Activated CD4-positive, alpha-beta T cell treated with anti-CD3 and anti-CD28 coated beads, Interleukin-2, Interleukin-4, amounts not matched to agents 100 ng/mL and 50 ng/mL, durations not matched to agents 16 hours and 8 hours (primary cell): ENCODE data around the gene RAB40B.

Experiments used
- DNase-seq: peaks from one replicate; pipeline ENCODE4 v3.0.0-alpha.2; 2020; ENCODE audit warnings: low spot score

Gene RAB40B

GRCh38 chr17:82716203-82717010, 17.9 kb upstream of the RAB40B start, which contains the start of gene FN3KRP:
FN3KRP (plus strand) TSS chr17:82716706; CDS start chr17:82716756, 50 bp downstream.
- DNase-seq, result peak; percentile 95

- DNase-seq, result no peak
These were observed 14.7 kb upstream of the RAB40B start for GRCh38 chr17:82713071-82713723.

GRCh38 chr17:82710499-82711232, 12.2 kb upstream of the RAB40B start:
- no peak for DNase-seq

GRCh38 chr17:82709676-82710498, 11.4 kb upstream of the RAB40B start:
- DNase-seq, result no peak

GRCh38 chr17:82709024-82709675, 10.7 kb upstream of the RAB40B start:
- no peak for DNase-seq

- no peak for DNase-seq
These were observed 7.3 kb upstream of the RAB40B start for GRCh38 chr17:82705756-82706155.

GRCh38 chr17:82704886-82705285, 6.4 kb upstream of the RAB40B start:
- no peak for DNase-seq

GRCh38 chr17:82703935-82704865, 5.7 kb upstream of the RAB40B start:
- DNase-seq, result no peak

- no peak for DNase-seq
These were observed 4.7 kb upstream of the RAB40B start for GRCh38 chr17:82703036-82703745.

- no peak for DNase-seq
These were observed 3.9 kb upstream of the RAB40B start for GRCh38 chr17:82702231-82702927.

GRCh38 chr17:82699551-82699950, 1.1 kb upstream of the RAB40B start:
- DNase-seq, result no peak

GRCh38 chr17:82698974-82699442, 510 bp upstream of the RAB40B start:
- no peak for DNase-seq

GRCh38 chr17:82697808-82698064, 762 bp downstream of the RAB40B start:
- DNase-seq, result no peak

GRCh38 chr17:82696916-82697807, 1.3 kb downstream of the RAB40B start:
- DNase-seq, result no peak

GRCh38 chr17:82696259-82696658, 2.2 kb downstream of the RAB40B start:
- DNase-seq, result no peak

- no peak for DNase-seq
These were observed 3.9 kb downstream of the RAB40B start for GRCh38 chr17:82694647-82695046.

GRCh38 chr17:82693168-82693867, 5.2 kb downstream of the RAB40B start:
- DNase-seq, result no peak
